NCI-H1417 treated with DMSO at 0.1 percent for 48 hours (cell line): Measurements from ENCODE around the gene CRB2.

Source experiments
- DNase-seq: peaks from one replicate; lab custom pipeline; 2025; lab: John Stamatoyannopoulos, UW

The CRB2 gene

GRCh38 chr9:123402981-123403509, 47.0 kb downstream of the CRB2 start:
- no peak for DNase-seq

DNA sequence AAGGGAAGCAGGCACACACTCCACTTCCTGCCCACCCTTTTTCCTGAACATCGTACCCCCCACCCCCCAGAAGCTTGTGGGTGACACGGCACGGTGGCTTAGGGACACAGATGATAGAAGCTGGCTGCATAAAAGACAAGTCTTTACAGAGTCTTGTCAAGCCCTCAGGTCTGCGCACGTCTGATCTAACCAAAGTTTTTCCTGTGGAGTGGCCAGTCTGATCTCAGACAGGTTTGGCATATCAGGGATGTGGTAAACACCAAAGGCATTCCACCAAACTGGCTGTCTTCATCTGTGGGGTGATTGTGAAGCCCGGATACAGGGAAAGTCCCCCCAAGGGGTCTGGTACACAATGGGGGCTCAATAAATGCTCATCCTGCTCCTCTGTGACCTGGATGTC, 50.0 kb downstream of the CRB2 start:
- no peak for DNase-seq

GRCh38 chr9:123406691-123407216, 50.8 kb downstream of the CRB2 start:
- no peak for DNase-seq

DNA sequence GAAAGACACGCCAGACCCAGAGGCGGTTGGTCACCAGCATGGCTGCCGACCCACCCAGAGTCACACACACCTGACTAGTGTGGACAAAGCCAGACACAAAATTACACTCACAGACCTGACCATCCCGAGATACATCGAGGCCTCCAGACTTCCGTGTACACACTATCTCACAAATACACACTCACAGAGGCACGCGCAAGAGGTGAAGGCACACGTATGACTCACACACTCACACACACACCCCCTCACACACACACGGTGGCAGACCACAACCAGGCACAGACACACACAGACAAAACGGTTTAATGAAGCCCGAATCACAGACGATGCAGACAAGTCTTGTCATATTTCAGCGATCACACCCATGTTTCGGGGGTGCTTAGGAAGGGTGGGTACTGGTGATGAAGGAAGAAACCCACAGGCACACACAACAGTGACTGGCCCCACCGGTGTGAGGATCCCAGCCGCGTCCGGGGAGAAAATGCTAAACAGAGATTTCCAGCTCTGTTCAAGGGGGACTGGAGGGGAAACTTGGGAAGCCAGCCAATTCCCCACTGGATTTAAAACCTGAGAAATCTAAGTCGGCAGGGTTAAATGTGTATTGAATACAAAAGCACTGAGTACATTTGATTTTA, 51.3 kb downstream of the CRB2 start:
- no peak for DNase-seq

GRCh38 chr9:123408313-123409262, 52.6 kb downstream of the CRB2 start:
- no peak for DNase-seq

- no peak for DNase-seq
Measured at GRCh38 chr9:123410281-123410910, 54.4 kb downstream of the CRB2 start.

DNA sequence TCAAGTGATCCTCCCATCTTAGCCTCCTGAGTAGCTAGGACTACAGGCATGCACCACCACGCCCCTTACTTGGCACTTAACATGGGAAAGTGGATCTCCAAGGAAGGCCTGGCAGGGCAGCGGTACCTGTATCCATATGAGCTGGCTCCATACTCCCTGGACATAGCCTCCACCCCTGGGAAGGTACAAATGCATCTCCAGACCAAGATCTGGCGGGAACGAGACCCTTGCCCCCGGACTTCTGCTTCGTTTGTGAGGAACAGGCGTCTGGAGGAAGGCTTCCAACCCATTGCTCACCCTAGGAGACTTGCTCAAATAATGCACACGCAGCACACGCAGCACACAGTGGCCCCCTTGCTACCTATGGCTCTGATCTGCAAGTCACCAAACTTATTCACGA, 55.2 kb downstream of the CRB2 start:
- DNase-seq = no peak

DNA sequence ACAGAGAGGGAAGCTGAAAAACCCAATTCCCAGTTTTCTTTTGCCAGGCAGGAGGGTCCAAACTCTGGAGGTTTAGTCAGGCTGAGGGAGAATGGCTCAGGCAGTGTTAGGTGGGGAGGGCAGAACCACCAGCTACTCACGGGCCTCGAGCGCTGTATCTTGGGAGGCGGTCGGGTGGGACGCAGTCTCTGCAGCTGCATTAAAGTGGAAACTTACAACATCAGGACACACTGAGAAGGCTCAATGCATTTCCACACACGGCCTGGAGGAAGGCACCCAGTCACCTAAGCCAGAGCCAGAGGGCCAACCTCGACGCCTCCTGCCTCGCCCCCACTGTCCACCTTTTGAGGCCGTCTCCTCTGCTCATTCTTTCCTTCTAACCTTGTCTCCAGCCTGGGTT, 55.6 kb downstream of the CRB2 start:
- no peak for DNase-seq

- no peak for DNase-seq
Measured at GRCh38 chr9:123412171-123412820, 56.3 kb downstream of the CRB2 start.

GRCh38 chr9:123414204-123414603, 58.2 kb downstream of the CRB2 start:
- no peak for DNase-seq

GRCh38 chr9:123414936-123415930, 59.2 kb downstream of the CRB2 start:
- no peak for DNase-seq

DNA sequence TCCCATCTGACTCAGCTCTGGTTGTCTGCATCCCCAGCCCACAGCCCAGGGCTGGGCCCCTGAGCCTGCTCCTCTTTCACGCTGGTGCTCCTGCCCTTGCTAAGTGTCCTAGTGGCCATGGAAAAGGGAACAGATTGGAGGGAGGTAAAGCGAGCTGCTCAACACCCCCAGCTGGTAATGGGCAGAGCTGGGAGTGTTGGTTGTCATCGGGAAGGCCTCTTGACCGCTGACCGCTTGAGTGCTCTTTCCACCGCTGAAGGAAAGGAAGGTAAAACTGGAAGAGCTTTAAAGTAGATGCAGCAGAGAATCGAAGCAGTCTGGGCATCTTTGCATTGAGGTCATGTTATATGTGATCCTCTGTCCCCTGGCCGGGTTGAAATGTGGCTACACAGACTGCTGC, 60.2 kb downstream of the CRB2 start:
- DNase-seq = no peak

GRCh38 chr9:123417289-123418051, 61.5 kb downstream of the CRB2 start:
- no peak for DNase-seq

GRCh38 chr9:123418052-123418430, 62.0 kb downstream of the CRB2 start:
- no peak for DNase-seq

DNA sequence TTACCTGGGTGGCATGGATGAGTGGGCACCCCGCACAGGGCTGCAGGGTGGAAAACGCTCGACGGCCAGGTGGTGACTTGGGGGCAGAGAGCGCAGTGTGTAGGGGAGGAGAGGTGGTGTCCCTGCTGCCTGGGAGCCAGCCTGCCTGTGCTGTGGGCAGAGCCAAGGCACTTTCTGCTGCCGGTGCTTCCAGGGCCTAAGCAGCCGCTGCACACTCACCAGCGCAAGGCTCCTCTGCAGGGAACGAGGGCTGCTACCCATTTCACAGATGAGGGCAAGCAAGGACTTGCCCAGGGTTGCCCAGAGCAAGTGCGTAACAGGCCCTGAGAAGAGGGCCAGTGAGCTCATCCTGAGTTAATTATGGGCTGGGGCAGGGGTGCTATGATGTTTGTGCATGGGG, 62.5 kb downstream of the CRB2 start:
- DNase-seq = no peak

GRCh38 chr9:123419091-123419490, 63.1 kb downstream of the CRB2 start:
- no peak for DNase-seq

DNA sequence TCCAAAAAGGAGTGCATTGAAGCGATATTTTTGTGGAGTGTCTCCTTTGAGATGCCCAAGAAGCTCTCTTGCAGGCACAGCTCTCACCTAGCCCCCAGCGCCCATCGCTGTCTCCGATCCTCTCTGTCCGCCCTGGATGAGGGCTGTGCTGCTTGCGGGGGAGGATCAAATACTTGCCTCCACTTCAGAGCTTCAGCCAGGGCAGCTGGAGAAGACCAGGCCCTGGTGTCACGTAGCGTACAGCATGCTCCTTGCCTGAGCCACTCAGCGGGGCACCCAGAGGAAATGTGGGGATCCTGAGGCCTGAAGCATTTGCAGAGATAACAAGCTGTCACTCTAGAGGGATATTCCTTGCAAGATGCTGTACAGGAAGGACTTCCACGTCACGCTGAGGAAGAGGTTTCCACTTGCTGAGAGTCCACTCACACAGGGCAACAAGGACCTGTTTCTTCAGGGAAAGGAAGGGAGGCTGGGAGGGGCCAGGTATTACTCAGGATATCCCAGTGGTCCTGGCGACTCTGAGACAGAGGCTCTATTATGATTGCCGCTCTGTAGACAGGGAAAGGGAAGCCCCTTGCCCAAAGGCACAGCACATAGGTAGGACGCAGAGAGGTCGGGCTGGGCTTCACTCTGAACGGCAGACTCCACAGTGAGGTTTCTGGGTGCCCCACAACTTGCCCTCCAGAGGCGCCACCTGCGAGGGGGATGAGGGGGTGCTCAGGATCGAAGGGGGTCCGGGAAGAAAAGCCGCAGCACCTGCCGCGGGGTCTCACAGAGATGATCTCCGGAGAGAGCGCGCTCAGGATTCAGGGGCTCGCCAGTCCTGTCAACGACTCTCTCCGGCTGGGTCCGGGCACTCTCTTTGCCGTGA, 64.0 kb downstream of the CRB2 start:
- no peak for DNase-seq

- no peak for DNase-seq
Measured at GRCh38 chr9:123420592-123421111, 64.7 kb downstream of the CRB2 start.

GRCh38 chr9:123421186-123421585, 65.2 kb downstream of the CRB2 start:
- no peak for DNase-seq
